WI38 (cell line): ENCODE data around the gene PCDHB13.
"Not testable (repeated sequence)": the region's sequence is repeated elsewhere in the genome, so short reads cannot be mapped to it uniquely, and the experiment has no call there.

Source experiments
- H3K4me3 ChIP-seq: 2 replicates; pipeline ENCODE4 v1.5.1; 2011; ENCODE audit warnings: low read depth, mild to moderate bottlenecking, control low read depth, low read length
- CTCF ChIP-seq: IDR thresholded peaks from 2 replicates; pipeline ENCODE4 v1.5.1; 2012; ENCODE audit warnings: low read depth, mild to moderate bottlenecking, control low read depth, low read length

PCDHB13 gene

DNA sequence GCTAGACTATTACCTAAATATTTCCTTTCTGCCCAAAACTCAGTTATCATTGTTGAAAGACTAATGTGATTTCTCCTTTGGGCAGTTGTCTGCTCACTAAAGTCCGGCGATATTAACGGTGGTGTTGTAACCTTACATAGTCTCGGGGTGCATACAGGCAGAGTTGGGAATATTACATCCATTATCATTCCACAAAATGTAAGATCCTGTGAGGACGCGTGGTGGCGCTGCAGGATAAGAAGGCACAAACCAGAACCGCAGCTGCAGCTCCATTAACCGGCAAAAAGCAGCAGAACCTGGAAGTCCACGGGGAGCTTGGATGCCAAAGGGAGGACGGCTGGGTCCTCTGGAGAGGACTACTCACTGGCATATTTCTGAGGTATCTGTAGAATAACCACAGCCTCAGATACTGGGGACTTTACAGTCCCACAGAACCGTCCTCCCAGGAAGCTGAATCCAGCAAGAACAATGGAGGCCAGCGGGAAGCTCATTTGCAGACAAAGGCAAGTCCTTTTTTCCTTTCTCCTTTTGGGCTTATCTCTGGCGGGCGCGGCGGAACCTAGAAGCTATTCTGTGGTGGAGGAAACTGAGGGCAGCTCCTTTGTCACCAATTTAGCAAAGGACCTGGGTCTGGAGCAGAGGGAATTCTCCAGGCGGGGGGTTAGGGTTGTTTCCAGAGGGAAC is at the start of gene PCDHB13:
PCDHB13 (plus strand) TSS at position 264 of the 684 bp plus-strand sequence; CDS start at position 469, 205 bp downstream.
- H3K4me3 ChIP-seq, result peak within 1 kb of the TSS; percentile 27; the same call in 1 of the 2 replicates
- TF ChIP-seq CTCF, result 0 out of 2 replicates have a peak, but pooled peaks have one; percentile 14

DNA sequence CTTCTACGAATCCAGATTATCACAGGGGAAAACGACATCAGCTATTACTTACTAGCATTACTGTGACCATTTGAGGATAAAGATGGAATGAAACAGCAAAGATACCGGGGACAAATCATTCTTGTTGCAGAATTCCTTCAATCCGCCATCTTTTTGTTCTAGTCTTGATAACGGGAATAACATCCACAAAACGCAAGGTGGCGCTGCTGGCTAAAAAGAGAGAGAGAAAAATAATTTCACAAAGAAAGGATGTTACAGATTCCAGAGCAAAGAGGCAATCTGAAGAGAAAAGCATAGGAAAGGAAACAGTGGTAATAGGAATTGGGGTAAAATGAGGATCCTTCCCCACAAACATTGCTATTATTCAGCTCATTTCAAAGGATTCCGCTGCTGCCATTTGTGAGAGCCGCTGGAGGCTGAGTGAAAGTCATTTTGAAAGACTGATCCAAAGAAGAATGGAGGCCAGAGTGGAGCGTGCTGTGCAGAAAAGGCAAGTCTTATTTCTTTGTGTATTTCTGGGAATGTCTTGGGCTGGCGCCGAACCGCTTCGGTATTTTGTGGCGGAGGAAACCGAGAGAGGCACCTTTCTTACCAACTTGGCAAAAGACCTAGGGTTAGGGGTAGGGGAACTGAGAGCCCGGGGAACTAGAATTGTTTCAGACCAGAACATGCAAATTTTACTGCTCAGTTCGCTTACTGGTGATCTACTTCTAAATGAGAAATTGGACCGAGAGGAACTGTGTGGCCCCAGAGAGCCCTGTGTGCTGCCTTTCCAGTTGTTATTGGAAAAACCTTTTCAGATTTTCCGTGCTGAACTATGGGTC is 41.1 kb upstream of the PCDHB13 start, which contains the start of gene PCDHB7:
PCDHB7 (plus strand) TSS at position 264 of the 824 bp plus-strand sequence; CDS start at position 456, 192 bp downstream.
- peak within 1 kb of the TSS; percentile 38 for H3K4me3 ChIP-seq
- peak; percentile 66 for TF ChIP-seq CTCF

- not testable (repeated sequence) for H3K4me3 ChIP-seq
Observed at GRCh38 chr5:141174291-141175104, 39.2 kb upstream of the PCDHB13 start.

DNA sequence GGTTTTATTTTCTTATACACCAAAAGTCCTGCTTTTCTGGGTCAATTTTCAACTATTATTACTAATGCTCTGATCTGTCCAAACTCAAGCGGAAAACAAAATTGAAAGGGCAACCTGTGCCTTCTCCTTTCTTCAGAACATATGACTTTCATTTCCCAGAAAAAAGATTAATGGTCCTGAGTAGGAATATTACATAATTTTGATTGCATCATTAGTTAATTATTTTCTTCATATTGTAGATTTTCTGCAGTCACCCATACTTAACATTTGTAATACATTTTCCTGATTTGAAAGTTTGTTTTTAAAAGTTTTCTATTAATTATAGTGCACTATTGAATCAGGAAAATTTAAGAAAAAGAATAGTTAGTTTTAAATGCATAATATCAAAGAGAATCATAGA is 37.8 kb upstream of the PCDHB13 start:
- no peak for TF ChIP-seq CTCF

GRCh38 chr5:141177577-141178191 is 36.0 kb upstream of the PCDHB13 start, which contains the start of gene PCDHB8:
Gene PCDHB8, plus strand, starts transcription at chr5:141177790. Its CDS starts 245 bp downstream, at chr5:141178035.
- H3K4me3 ChIP-seq, result not testable (repeated sequence)

More for the DNA sequence above, 37.8 kb upstream of the PCDHB13 start:
- H3K4me3 ChIP-seq, result no peak overlapping the region

- H3K4me3 ChIP-seq, result not testable (repeated sequence)
Observed at GRCh38 chr5:141179371-141179770, 34.3 kb upstream of the PCDHB13 start.

GRCh38 chr5:141179876-141180275 is 33.8 kb upstream of the PCDHB13 start:
- H3K4me3 ChIP-seq, result not testable (repeated sequence)

- TF ChIP-seq CTCF, result no peak
- H3K4me3 ChIP-seq, result no peak overlapping the region
Observed at GRCh38 chr5:141180313-141180712, 33.4 kb upstream of the PCDHB13 start.

GRCh38 chr5:141182248-141182647 is 31.5 kb upstream of the PCDHB13 start, which contains the start of gene PCDHB16:
Gene PCDHB16, plus strand, starts transcription at chr5:141182387. Its CDS starts 173 bp downstream, at chr5:141182560.
- TF ChIP-seq CTCF, result peak; percentile 31
- H3K4me3 ChIP-seq, result peak within 1 kb of the TSS; percentile 52

- not testable (repeated sequence) for H3K4me3 ChIP-seq
Observed at GRCh38 chr5:141184117-141184855, 29.4 kb upstream of the PCDHB13 start.
